ENCODE measurements around the gene HAUS7.

GRCh38 chrX:153469811-153470410, 465 bp downstream of the HAUS7 start:
- TF ChIP-seq CTCF (conservative IDR thresholded peaks at IDR 0.05; ENCODE audit: low read length), result no peak
- TF ChIP-seq EZH2phosphoT487 (IDR thresholded peaks at IDR 0.05; ENCODE audit: borderline replicate concordance, low read depth, low read length), result no peak
